ENCODE measurements around the gene PRKCH. TPM values are rescaled to one million over a fixed set of nuclear protein-coding genes. Genes with fewer than 3 reads are reported as not detected.

PRKCH gene
- total and polyA plus RNA-seq, 9 of the 15 experiments (the other 6 are each of a cell fraction or from before 2014, with no cell fraction given): 0.61 to 4.4 (median 4.0) TPM

- Histone ChIP-seq H3K79me2 (ENCODE audit: control insufficient read depth, insufficient read depth, low read length) (no peaks in the 10 kb centered on the region), H3K4me1 (replicated peaks in 1 of 2; ENCODE audit: control insufficient read depth in 2 of 2, insufficient read depth in 2 of 2, low read length in 2 of 2) (no peaks in the 10 kb centered on the region), H4K20me1 (replicated peaks; ENCODE audit: control insufficient read depth, insufficient read depth, low read length) (no peaks in the 10 kb centered on the region), H3K9ac (ENCODE audit: insufficient read depth in 1 of 2, low read depth in 2 of 2, low read length in 2 of 2) (no peak overlapping the region), H3K27me3 (ENCODE audit: control insufficient read depth in 2 of 2, insufficient read depth in 2 of 2, low read length in 2 of 2) (no peaks in the 10 kb centered on the region), H3K4me3 (no peak overlapping the region), H2AFZ (ENCODE audit: low read depth, low read length) (no peak overlapping the region), H3K9me1 (ENCODE audit: control insufficient read depth, insufficient read depth, low read length) (no peaks in the 10 kb centered on the region), H3K27ac (ENCODE audit: extremely low read depth, low read depth, low read length) (no peak overlapping the region), H3K4me2 (ENCODE audit: insufficient read depth, low read length) (no peak overlapping the region), H3K36me3 (ENCODE audit: control insufficient read depth, insufficient read depth, low read length) (no peaks in the 10 kb centered on the region), H3K9me3 (replicated peaks; ENCODE audit: control insufficient read depth, insufficient read depth, low read depth, low read length) (no peaks in the 10 kb centered on the region)
- no peak for ATAC-seq
- ChIA-PET POLR2A (no interaction called here), CTCF (ENCODE audit: low intra/inter-chr PET ratio) (no interaction called here)
- no TSS peak for BruUV-seq (replicated peaks)
- TF ChIP-seq GTF2A2 (tag; IDR thresholded peaks at IDR 0.05): no peak
- TF ChIP-seq ATF7 (IDR thresholded peaks at IDR 0.05): no peak
- TF ChIP-seq PRPF4 (IDR thresholded peaks at IDR 0.05; ENCODE audit: insufficient read depth, low read depth, low read length, poor library complexity, severe bottlenecking): no peak
- no peak for TF ChIP-seq KDM5B (IDR thresholded peaks at IDR 0.05; ENCODE audit: insufficient replicate concordance, low read depth, low read length)
- no peak for TF ChIP-seq ZNF384 (IDR thresholded peaks at IDR 0.05; ENCODE audit: low read depth, low read length)
- TF ChIP-seq SETDB1 (IDR thresholded peaks at IDR 0.05; ENCODE audit: low read length): no peak
- TF ChIP-seq MED1 (CRISPR knock-in tag; IDR thresholded peaks at IDR 0.05; ENCODE audit: borderline replicate concordance): no peak
- TF ChIP-seq KAT7 (CRISPR knock-in tag; IDR thresholded peaks at IDR 0.05; ENCODE audit: borderline replicate concordance): no peak
- no peak for TF ChIP-seq MYNN (IDR thresholded peaks at IDR 0.05)
- TF ChIP-seq MYNN (CRISPR knock-in tag; IDR thresholded peaks at IDR 0.05): no peak
- DNase-seq (ENCODE audit: extremely low read depth in 1 of 4, low spot score in 3 of 4): no peak
- in situ Hi-C loops (cut with MboI): no loop called here
- intact Hi-C loops (cut with micrococcal nuclease): no loop called here
- no peak for FAIRE-seq
- 46% methylated on average over 7 of the region's 7 CpGs for WGBS (ENCODE audit: insufficient coverage, low coverage, missing lambda C conversion rate)
Measured at GRCh38 chr14:61503167-61503801, 181.9 kb downstream of the PRKCH start.
